Stimulated activated CD4-positive, alpha-beta T cell treated with anti-CD3 and anti-CD28 coated beads, TNF-alpha, amount 100 ng/mL, for 24 hours (primary cell): Measurements from ENCODE around the gene G6PC2.
"Not testable (repeated sequence)": the region's sequence is repeated elsewhere in the genome, so short reads cannot be mapped to it uniquely, and the experiment has no call there.

Source experiments
- DNase-seq, 3 experiments: peaks; one replicate each; pipeline ENCODE4 v3.0.0-alpha.2; 2020; ENCODE audit warnings: low read depth in 3 of 3

The G6PC2 gene

GRCh38 chr2:168907940-168908662 is 7.0 kb downstream of the G6PC2 start:
- no peak for DNase-seq

DNA sequence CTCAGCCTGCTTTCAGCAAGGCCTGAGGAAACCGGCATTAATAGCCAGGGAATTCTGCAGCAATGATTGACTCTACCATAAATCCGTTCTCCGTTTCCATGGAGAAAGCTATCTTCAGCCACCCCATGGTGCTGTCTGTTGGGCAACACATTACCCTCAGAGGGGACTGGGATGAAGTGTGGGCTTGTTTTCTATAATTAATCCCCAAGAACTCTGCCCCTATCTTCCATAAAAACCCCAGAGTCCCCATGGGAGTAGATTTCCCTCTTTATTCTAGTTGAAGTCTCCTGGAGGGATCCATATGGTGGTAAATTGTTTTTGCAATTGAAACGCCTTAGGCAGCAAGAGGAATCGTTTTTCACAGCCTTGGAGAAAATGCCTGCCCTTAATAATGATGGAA is 9.2 kb downstream of the G6PC2 start:
- DNase-seq = no peak

DNA sequence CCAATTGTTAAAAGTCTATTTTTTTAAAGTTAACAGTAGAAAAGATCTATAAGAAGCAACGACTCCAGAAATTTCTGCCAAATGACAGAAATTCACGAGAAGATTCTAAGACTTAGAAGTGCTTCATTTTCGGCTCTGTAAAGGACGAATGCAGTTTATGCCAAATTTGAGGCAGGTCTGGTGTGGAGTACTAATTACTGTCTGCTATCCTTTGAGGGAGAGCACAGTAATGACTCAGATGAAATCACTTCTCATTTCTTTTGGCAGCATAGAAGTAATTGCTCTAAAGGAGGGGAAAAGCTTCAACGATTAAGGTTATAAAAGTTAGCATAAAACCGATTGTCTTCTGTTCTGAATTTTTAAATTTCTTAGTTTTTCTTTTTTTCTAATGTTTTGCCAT is 11.4 kb downstream of the G6PC2 start:
- no peak for DNase-seq

GRCh38 chr2:168912901-168913369 is 11.8 kb downstream of the G6PC2 start:
- DNase-seq = no peak

GRCh38 chr2:168913495-168913894 is 12.4 kb downstream of the G6PC2 start:
- no peak for DNase-seq

- DNase-seq = no peak
These were observed 14.6 kb downstream of the G6PC2 start for GRCh38 chr2:168915441-168916330.

GRCh38 chr2:168916331-168916675 is 15.2 kb downstream of the G6PC2 start:
- no peak for DNase-seq

- no peak for DNase-seq
These were observed 19.5 kb downstream of the G6PC2 start for GRCh38 chr2:168920504-168921157.

DNA sequence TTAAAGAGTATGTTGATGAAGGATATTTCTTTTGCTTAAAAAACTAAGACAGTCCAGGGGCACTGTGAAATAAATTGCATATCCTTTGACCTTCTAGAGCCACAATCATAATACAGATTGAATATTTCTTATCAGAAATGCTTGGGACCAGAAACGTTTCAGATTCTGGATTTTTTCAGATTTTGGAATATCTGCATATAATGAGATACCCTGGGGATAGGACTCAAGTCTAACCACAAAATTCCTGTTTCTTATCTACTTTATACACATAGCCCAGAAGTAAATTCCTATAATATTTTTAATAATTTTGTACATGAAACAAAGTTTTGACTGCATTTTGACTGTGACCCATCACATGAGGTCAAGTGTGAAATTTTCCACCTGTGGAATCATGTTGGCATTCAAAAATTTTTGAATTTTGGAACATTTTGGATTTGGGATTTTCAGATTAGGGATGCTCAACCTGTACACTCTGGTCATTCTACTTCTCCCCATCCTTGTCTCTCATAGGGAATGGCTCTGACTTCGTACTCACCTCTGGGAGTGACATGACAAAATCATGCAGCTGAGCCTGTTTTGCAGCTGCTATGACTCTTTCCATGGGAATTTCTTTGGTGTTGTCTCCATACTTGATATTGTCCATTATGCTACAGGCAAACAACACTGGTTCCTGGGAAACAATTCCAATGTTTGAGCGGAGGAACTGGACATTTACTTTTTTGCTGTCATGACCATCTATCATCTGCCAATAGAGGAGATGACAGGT is 25.7 kb downstream of the G6PC2 start:
- no peak for DNase-seq

GRCh38 chr2:168928113-168928831 is 27.2 kb downstream of the G6PC2 start:
- no peak for DNase-seq

DNA sequence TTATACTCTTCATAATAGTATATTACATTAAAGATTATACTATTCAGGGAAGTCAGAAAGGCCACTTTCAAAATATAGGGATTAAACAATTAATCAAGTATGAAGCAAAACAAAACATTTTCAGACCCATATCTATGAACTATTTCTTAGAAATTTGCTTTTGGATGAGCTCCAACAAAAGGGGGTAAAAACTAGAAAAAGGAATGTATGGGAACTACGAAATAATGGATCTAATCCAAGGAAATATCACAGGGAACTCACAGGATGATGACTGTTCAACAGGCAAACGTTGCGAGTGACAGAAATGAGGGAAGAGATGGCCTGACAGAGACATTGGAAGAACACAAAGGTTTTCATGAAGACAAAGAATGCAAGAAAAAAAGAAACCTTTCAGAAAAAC is 27.9 kb downstream of the G6PC2 start:
- DNase-seq = no peak

- no peak for DNase-seq
These were observed 29.2 kb downstream of the G6PC2 start for GRCh38 chr2:168930242-168930641.

- not testable (repeated sequence) for DNase-seq
These were observed 31.1 kb downstream of the G6PC2 start for GRCh38 chr2:168932174-168932573.

DNA sequence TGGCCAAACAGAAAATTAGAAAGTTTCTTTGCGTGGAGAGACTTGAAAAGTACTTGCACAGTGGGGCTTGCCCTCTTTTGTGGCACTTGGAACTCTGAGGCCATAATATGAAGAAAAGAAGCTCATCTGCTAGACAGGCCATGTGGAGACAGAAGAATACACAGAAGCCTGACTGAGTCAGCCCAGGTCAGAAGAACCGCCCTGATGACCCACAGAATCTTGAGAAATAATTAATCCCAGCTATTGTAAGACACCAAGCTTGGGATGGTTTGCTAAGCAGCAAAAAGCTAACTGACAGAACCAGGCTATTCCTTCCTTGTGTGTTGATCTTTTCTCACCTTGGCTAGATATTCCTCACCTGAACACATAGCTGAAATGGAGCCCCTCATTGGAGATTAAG is 33.7 kb downstream of the G6PC2 start:
- no peak for DNase-seq

GRCh38 chr2:168935810-168936581 is 34.9 kb downstream of the G6PC2 start:
- DNase-seq = no peak

- DNase-seq = no peak
These were observed 38.0 kb downstream of the G6PC2 start for GRCh38 chr2:168939061-168939460.

DNA sequence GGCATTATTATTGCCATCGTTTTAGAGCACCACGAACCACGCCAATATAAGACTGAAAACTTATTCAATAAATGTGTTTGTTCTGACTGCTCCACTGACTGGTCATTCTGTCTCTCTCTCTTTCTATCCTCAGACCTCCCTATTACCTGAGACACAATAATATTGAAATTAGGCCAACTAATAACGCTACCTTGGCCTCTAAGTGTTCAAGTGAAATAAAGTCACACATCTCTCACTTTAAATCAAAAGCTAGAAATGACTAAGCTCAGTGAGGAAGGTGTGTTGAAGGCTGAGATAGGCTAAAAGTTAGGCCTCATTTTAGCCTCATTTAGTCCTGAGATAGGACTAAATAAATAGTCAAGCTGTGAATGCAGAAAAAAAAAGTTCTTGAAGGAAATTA is 38.8 kb downstream of the G6PC2 start:
- DNase-seq = no peak

GRCh38 chr2:168941297-168941696 is 40.2 kb downstream of the G6PC2 start:
- DNase-seq = no peak

- no peak for DNase-seq
These were observed 43.0 kb downstream of the G6PC2 start for GRCh38 chr2:168944065-168944464.

GRCh38 chr2:168945508-168945907 is 44.4 kb downstream of the G6PC2 start:
- no peak for DNase-seq
